ENCODE data around the gene SPANXN1.
"Not testable (repeated sequence)": the region's sequence is repeated elsewhere in the genome, so short reads cannot be mapped to it uniquely, and the experiment has no call there.

SPANXN1 gene, protein sequence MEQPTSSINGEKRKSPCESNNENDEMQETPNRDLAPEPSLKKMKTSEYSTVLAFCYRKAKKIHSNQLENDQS

GRCh38 chrX:145247203-145247602, at the start of gene SPANXN1:
TSS of gene SPANXN1 (plus strand) at chrX:145247503. CDS start at chrX:145247587, 84 bp downstream.
- not testable (repeated sequence) for DNase-seq

DNA sequence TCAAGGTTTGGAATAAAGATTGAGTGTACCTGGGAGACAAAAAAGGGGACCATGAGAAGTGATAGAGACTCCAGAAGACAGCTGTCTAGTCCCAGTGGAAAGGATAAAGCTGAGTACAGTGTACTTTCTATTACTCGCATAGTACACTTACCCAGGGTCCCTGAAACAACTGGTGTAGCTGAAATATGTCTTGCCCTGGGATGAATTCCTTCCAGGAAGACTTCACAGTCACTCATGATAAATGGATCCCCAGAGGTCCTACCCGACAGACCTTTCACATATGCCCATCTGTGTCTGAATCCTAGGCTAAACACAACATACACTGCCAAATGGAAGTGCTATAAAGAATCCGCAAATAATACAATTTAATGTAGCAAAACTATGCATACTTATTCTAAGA, 48.2 kb upstream of the SPANXN1 start:
- DNase-seq = no peak

DNA sequence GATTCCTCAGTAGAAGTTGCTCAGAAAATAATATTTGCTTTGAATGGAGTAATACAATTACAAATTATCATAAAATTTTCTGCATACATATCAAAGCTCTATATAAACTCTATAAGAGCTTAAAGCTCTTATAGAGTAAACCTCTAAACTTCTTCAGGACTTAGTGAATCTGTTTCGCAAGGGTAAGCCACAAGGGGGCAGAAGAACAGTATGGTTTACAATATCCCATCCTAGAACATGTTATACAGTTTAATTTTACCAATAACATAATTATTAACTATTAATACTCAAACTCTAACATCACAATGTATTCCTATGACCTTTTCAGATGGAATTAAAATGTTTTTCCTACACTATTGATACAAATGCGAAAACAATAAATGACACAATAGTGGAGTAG, 33.8 kb upstream of the SPANXN1 start:
- no peak for DNase-seq

DNA sequence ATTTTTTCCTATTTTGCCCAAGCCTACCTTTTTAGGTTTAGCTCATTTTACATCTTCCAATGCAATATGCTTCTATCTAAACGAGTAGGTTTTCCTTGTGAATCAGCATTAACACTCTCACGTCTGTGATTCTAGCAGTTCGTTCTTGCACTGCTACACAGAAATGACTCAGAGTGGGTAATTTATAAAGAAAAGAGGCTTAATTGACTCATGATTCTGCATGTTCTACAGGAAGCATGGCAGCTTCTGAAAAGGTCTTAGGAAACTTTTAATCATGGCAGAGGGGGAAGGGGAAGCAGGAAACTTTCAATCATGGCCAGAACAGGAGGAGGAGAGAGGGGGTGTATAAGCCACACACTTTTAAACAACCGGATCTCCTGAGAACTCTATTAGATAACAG, 44.9 kb downstream of the SPANXN1 start:
- DNase-seq = no peak
